CD4-positive, alpha-beta T cell treated with Interleukin-4 for 4 hours (primary cell): ENCODE results near the gene FALEC.
"Not testable (repeated sequence)": the region's sequence is repeated elsewhere in the genome, so short reads cannot be mapped to it uniquely, and the experiment has no call there.

Experiments used
- DNase-seq: peaks from one replicate; pipeline ENCODE4 v3.0.0-alpha.2; 2020

The FALEC gene

GRCh38 chr1:150576794-150577556 lies 61.4 kb downstream of the FALEC start:
- no peak for DNase-seq

DNA sequence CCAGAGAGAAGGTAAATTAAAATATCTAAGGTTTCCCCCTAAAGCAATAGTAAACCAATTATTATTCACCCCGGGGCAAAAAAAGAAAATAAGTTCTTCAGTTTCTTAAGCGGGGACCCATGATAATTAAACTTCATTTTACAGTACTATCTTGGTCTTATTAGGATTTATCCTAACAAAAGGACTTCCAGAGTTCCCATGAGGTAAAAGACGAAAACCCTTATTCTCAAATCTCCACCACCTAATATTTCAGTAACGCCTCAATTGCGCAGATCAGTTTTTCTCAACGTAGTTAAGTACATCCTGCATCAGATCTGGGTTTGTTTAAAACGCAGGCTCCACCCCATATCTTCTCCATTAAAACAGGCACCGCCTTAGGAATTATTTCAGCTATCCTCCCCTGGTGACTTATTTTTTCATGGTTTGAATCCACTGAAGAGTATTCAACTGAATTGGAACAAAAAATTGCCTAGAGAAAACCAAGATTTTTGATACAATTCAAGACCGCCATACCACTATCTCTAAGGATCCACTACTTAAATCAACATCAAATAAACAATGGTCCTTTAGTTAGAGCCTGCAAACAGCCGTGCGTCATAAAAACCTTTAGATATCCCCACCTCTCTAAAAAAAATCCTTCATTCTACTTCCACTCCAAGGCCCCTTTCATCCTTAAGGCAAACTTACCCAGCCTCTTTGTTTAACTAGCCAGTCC lies 62.2 kb downstream of the FALEC start:
- DNase-seq: peak; percentile 58

DNA sequence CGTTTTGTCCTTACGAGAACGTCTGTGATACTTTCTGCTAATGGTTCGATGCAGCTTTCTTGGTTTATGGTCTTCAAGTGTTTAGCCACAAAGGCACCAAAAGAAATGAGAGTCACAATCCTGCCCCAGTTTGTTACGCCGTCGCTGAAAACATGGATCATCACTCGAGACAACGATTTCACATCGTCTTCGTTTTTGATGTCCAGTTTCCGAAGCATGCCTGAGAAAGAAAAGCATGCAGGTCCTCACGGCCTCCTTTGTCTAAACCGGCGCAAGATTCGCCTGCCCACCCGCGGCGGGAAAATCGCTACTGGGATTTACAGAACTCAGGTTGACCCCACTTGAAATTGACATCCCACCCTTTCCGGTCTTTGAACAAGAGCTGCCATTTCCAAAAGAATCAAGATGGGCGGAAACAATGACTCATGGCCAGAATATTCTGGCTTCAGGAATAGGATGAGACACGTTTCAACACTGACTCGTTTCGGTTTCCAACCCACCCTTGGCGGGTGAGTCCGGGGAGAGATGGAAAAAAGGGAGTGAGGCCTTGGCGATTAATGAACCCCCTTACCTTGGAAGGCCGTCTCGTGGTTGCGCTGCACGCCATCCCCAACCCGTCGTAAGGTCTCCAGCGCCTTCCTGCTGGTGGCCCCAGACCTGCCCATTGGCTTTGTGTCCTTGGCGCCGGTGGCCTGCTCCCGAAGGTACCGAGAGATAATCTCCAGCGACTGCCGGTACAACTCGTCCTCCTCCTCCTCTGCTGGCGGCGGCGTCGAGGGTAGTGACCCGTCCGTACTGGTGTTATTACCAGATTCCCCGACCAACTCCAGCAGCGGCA lies 62.9 kb downstream of the FALEC start:
- DNase-seq: peak; percentile 65

- DNase-seq: peak; percentile 94
Observed at GRCh38 chr1:150579110-150579944, 63.8 kb downstream of the FALEC start, which contains the start of gene MCL1. Gene MCL1 (minus strand): TSS chr1:150579610. CDS start chr1:150579530, 80 bp downstream.

DNA sequence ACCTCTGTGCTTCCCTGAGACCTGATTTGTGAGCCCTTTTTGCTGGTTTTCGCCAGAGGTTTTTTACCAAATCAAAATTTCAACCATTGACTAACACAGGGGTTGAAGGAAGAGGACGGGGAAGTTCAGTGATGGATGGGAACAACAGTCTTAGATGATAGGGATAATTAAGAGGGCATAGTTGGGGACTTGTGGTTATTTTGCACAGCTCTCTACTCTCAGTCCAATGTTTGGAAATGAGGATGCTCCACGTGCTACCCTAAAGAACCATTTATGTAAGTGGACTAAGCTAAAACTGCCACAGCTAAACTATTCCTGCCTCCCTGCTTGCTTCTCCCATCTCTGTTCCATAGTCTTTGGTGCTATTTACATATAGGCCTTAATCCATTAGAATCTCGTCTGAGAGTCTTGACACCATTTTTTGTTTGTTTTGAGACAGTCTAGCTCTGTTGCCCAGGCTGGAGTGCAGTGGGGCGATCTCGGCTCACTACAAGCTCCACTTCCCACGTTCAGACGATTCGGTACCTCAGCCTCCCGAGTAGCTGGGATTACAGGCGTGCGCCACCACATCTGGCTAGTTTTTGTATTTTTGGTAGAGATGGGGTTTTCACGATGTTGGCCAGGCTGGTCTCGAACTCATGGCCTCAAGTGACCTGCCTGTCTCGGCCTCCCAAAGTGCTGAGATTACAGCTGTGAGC lies 64.5 kb downstream of the FALEC start:
- DNase-seq: no peak

- DNase-seq: not testable (repeated sequence)
Observed at GRCh38 chr1:150580966-150581365, 65.4 kb downstream of the FALEC start.

GRCh38 chr1:150581437-150581836 lies 65.9 kb downstream of the FALEC start:
- DNase-seq: not testable (repeated sequence)

DNA sequence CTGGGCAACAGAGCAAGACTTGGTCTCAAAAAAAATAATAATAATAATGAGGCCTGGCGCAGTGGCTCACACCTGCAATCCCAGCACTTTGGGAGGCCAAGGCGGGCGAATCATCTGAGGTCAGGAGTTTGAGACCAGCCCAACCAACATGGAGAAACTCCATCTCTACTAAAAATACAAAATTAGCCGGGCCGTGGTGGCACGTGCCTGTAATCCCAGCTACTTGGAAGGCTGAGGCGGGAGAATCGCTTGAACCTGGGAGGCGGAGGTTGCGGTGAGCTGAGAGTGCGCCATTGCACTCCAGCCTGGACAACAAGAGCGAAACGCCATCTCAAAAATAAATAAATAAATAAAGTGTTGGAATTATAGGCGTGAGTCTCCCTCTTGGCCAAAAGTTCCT lies 66.4 kb downstream of the FALEC start:
- not testable (repeated sequence) for DNase-seq

- DNase-seq: no peak
Observed at GRCh38 chr1:150582371-150582770, 66.8 kb downstream of the FALEC start.
